Uterus (tissue), 4 donors: ENCODE results near the gene FGF8. TPM values are rescaled to one million over a fixed set of nuclear protein-coding genes. Genes with fewer than 3 reads are reported as not detected.

Experiments
- DNase-seq, 2 donors: peaks; one replicate each; pipeline ENCODE4 v3.0.0-alpha.2; 2019 to 2020
- H3K27ac ChIP-seq, 2 donors: fragments of 200-600 bp; sonication (generic); 1 replicate in 1 of 2; 2 replicates in 1 of 2; pipeline ENCODE4 v1.5.1; 2016 to 2018
- H3K27me3 ChIP-seq, 2 donors: fragments of 200-600 bp; sonication (generic); one replicate each; pipeline ENCODE4 v1.5.1; 2018 to 2019; ENCODE audit warnings: control low read depth in 1 of 2
- H3K36me3 ChIP-seq, 2 donors: fragments of 200-600 bp; sonication (generic); one replicate each; pipeline ENCODE4 v1.5.1; 2019; ENCODE audit warnings: control low read depth in 1 of 2
- H3K4me1 ChIP-seq, 2 donors: fragments of 200-600 bp; sonication (generic); one replicate each; pipeline ENCODE4 v1.5.1; 2018 to 2019; ENCODE audit warnings: control low read depth in 1 of 2
- H3K4me3 ChIP-seq, 2 donors: fragments of 200-600 bp; sonication (generic); 1 replicate in 1 of 2; 2 replicates in 1 of 2; pipeline ENCODE4 v1.5.1; 2018 to 2019; ENCODE audit warnings: mild to moderate bottlenecking in 1 of 2
- H3K9me3 ChIP-seq, 2 donors: fragments of 200-600 bp; sonication (generic); one replicate each; pipeline ENCODE4 v1.5.1; 2019; ENCODE audit warnings: control low read depth in 1 of 2
- CTCF ChIP-seq, 4 experiments: fragments of 200-600 bp in 2 of 4; fragments of 450-650 bp in 2 of 4; sonication (generic) in 2 of 4; IDR thresholded peaks; one replicate each; pipeline ENCODE4 v1.5.1; 2016 to 2019; ENCODE audit warnings: antibody characterized with exemption in 4 of 4, mild to moderate bottlenecking in 2 of 4, moderate library complexity in 1 of 4
- POLR2A ChIP-seq, 2 donors: fragments of 450-650 bp; IDR thresholded peaks; one replicate each; pipeline ENCODE4 v1.6.1; 2016; ENCODE audit warnings: antibody characterized with exemption in 2 of 2, mild to moderate bottlenecking in 1 of 2, moderate library complexity in 1 of 2
- intact Hi-C: fragments of 100-400 bp; cut with DNase I; formaldehyde crosslinking; loops from one replicate; pipeline ENCODE4 v1.15.1; 2023; ENCODE audit warnings: low total_unique reads
- total RNA-seq, 4 donors: library from RNA; depleted of rRNA in 3 of 4; stranded (reverse); fragments of >200 nt in 3 of 4; gene quantifications; one replicate each; pipeline versions ENCODE4 v1.1.0 to v1.2.4, GENCODE V29; 2014 to 2023
- donor health status: DM: yes; HTN: yes; CAD: no.

FGF8 gene
- total RNA-seq, 4 donors from 2014 or later = not detected

- Histone ChIP-seq H3K27me3 (no peaks in the 10 kb centered on the region), H3K36me3 (no peaks in the 10 kb centered on the region), H3K27ac (no peak overlapping the region), H3K4me3 (no peak overlapping the region), H3K9me3 (no peaks in the 10 kb centered on the region), H3K4me1 (no peaks in the 10 kb centered on the region)
- TF ChIP-seq POLR2A (IDR thresholded peaks at IDR 0.05) (no peak), CTCF (IDR thresholded peaks at IDR 0.05) (no peak)
- intact Hi-C loops = no loop called here
- DNase-seq = no peak
Measured at GRCh38 chr10:101744267-101744666, 31.6 kb downstream of the FGF8 start.

DNA sequence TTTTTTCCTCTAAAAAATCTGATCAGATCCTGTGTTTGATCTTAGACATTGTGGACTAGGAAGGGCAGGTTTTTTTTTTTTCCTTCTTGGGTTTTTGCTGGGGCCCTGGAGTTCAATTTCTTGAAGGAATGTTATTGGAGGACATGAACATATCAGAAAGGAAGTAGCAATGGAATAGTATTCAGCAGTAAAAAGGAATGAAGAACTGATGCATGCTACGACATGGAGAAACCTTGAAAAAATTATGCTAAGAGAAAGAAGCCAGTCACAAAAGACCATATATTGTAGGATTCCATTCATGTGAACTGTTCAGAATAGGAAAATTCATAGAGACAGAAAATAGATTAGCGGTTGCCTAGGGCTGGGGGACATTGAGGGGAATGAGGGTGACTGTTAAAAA, 34.0 kb downstream of the FGF8 start:
- Histone ChIP-seq H3K27ac (no peak overlapping the region), H3K36me3 (no peaks in the 10 kb centered on the region), H3K27me3 (peaks cover 0 to 5% of the 10 kb centered on the region in 2 donors), H3K4me1 (no peaks in the 10 kb centered on the region), H3K4me3 (no peak overlapping the region), H3K9me3 (no peaks in the 10 kb centered on the region)
- no peak for DNase-seq
- intact Hi-C loops = no loop called here
- TF ChIP-seq POLR2A (IDR thresholded peaks at IDR 0.05) = no peak
- TF ChIP-seq CTCF (IDR thresholded peaks at IDR 0.05) = no peak

GRCh38 chr10:101736666-101737065, 39.2 kb downstream of the FGF8 start:
- no peaks in the 10 kb centered on the region for H3K36me3 ChIP-seq
- no peak overlapping the region for H3K27ac ChIP-seq
- no peak for TF ChIP-seq POLR2A (IDR thresholded peaks at IDR 0.05)
- TF ChIP-seq CTCF (IDR thresholded peaks at IDR 0.05) = no peak
- H3K4me3 ChIP-seq = no peak overlapping the region
- H3K27me3 ChIP-seq = peaks cover 0 to 5% of the 10 kb centered on the region in 2 donors
- DNase-seq = no peak
- no peaks in the 10 kb centered on the region for H3K9me3 ChIP-seq
- H3K4me1 ChIP-seq = no peaks in the 10 kb centered on the region
- intact Hi-C loops = no loop called here

GRCh38 chr10:101732096-101732495, 43.8 kb downstream of the FGF8 start:
- intact Hi-C loops = no loop called here
- Histone ChIP-seq H3K36me3 (no peaks in the 10 kb centered on the region), H3K9me3 (no peaks in the 10 kb centered on the region), H3K4me1 (no peaks in the 10 kb centered on the region), H3K27ac (no peak overlapping the region), H3K27me3 (no peaks in the 10 kb centered on the region), H3K4me3 (no peak overlapping the region)
- TF ChIP-seq CTCF (IDR thresholded peaks at IDR 0.05) (no peak), POLR2A (IDR thresholded peaks at IDR 0.05) (no peak)
- DNase-seq = no peak

- no peak for DNase-seq
- Histone ChIP-seq H3K9me3 (no peaks in the 10 kb centered on the region), H3K27ac (no peak overlapping the region), H3K27me3 (no peaks in the 10 kb centered on the region), H3K36me3 (no peaks in the 10 kb centered on the region), H3K4me1 (no peaks in the 10 kb centered on the region), H3K4me3 (no peak overlapping the region)
- TF ChIP-seq CTCF (IDR thresholded peaks at IDR 0.05) (no peak), POLR2A (IDR thresholded peaks at IDR 0.05) (no peak)
- intact Hi-C loops = no loop called here
Measured at GRCh38 chr10:101726115-101726387, 49.9 kb downstream of the FGF8 start.
